Heart left ventricle (tissue), 16 donors: ENCODE data around the gene WDR41. TPM values are rescaled to one million over a fixed set of nuclear protein-coding genes. Genes with fewer than 3 reads are reported as not detected.
A peak's percentile ranks its signal among the peaks of the same experiment; 100 is the strongest.

ENCODE experiments used
- ATAC-seq, 4 donors: fragments of 200-7000 bp; cut with Tn5 transposase; one replicate each; pipeline ENCODE4 v1.9.1; 2020 to 2022; ENCODE audit warnings: moderate library complexity in 4 of 4, mild to moderate bottlenecking in 3 of 4, moderate number of reproducible peaks in 1 of 4
- DNase-seq, 5 donors: peaks; one replicate each; pipeline ENCODE4 v3.0.0-alpha.2; 2020
- H3K27ac ChIP-seq, 12 donors: fragments of 200-600 bp; sonication (generic) in 4 of 12; one replicate each; pipeline versions ENCODE4 v1.5.0 to v1.8.0; 2016 to 2022; ENCODE audit warnings: mild to moderate bottlenecking in 2 of 12
- H3K27me3 ChIP-seq, 9 donors: fragments of 200-600 bp; sonication (generic) in 2 of 9; one replicate each; pipeline versions ENCODE4 v1.5.1 to v1.8.0; 2016 to 2022; ENCODE audit warnings: mild to moderate bottlenecking in 3 of 9
- H3K36me3 ChIP-seq, 9 donors: fragments of 200-600 bp; sonication (generic) in 2 of 9; one replicate each; pipeline versions ENCODE4 v1.5.0 to v1.8.0; 2018 to 2022; ENCODE audit warnings: mild to moderate bottlenecking in 2 of 9
- H3K4me1 ChIP-seq, 12 donors: fragments of 200-600 bp; sonication (generic) in 4 of 12; one replicate each; pipeline versions ENCODE4 v1.5.0 to v1.8.0; 2016 to 2022; ENCODE audit warnings: mild to moderate bottlenecking in 3 of 12
- H3K4me3 ChIP-seq, 12 donors: fragments of 200-600 bp; sonication (generic) in 4 of 12; one replicate each; pipeline versions ENCODE4 v1.5.0 to v1.8.0; 2017 to 2022; ENCODE audit warnings: mild to moderate bottlenecking in 9 of 12, moderate library complexity in 4 of 12
- H3K9me3 ChIP-seq, 12 donors: fragments of 200-600 bp; sonication (generic) in 4 of 12; one replicate each; pipeline versions ENCODE4 v1.5.0 to v1.8.0; 2016 to 2022; ENCODE audit warnings: mild to moderate bottlenecking in 1 of 12
- CTCF ChIP-seq, 12 donors: fragments of 200-600 bp; sonication (generic) in 4 of 12; IDR thresholded peaks; one replicate each; pipeline versions ENCODE4 v1.5.0 to v1.8.0; 2018 to 2022; ENCODE audit warnings: antibody characterized with exemption in 12 of 12, mild to moderate bottlenecking in 5 of 12
- POLR2A ChIP-seq, 2 donors: fragments of 450-650 bp; IDR thresholded peaks; one replicate each; pipeline ENCODE4 v1.6.1; 2017; ENCODE audit warnings: antibody characterized with exemption in 2 of 2, mild to moderate bottlenecking in 2 of 2, moderate library complexity in 2 of 2
- WGBS, 4 donors: extraction: QIAGEN DNeasy Blood & Tissue Kit in 2 of 4; methylation state at CpG; one replicate each; pipeline versions ENCODE4 v1.1.5 to v1.1.7; 2013 to 2018; 5-methylcytosine and 5-hydroxymethylcytosine counted together
- intact Hi-C, 10 donors: fragments of 100-400 bp; cut with DNase I; formaldehyde crosslinking; loops; one replicate each; pipeline versions ENCODE4 v1.11.1 to v1.14.2; 2022
- polyA plus RNA-seq, 2 donors: library from polyadenylated mRNA; stranded (reverse); fragments of 200-250 nt; gene quantifications; one replicate each; pipeline ENCODE4 v1.2.3, GENCODE V29; 2013
- total RNA-seq, 9 donors: library from RNA; depleted of rRNA in 2 of 9; stranded (reverse); fragments of >200 nt in 2 of 9; fragmentation: NEBNext Ultra II Directional in 3 of 9; extraction: Animal tissue kit (Norgen Biotek cat#: 25700) in 3 of 9; gene quantifications; one replicate each; pipeline versions ENCODE4 v1.1.0 to v1.2.4, GENCODE V29; 2016 to 2023
- donor health status: ischemic (EF 13 %, LVEDD 7.1; RV severe dilation, severe dysfunction).
- donor health status: healthy with polysubstance abuse.
- donor health status: DM: no; HTN: yes; CAD: no.
- donor health status: DM: no; HTN: no; CAD: no.
- donor health status: ischemic (EF 25% LVEDD 6.9; RV normal size, moderate dysfunction).
- donor health status: ischemic (EF 25% LVEDD 5.7; RV mildly dilated, moderate dysfunction).
- donor health status: healthy.
- donor health status: DM: yes; HTN: yes; CAD: no.
- donor health status: ischemic (EF 35%, LVEDD 5.7; RV mildly dilated, moderate dysfunction).
- donor health status: nonischemic (EF 11% LVEDD 7.7; RV severe dilation, severe dysfunction).
- donor health status: DM: yes; HTN: yes; CAD: no.
- donor health status: PGD.
- donor health status: ischemic (EF 29% LVEDD 5.4; RV normal size, mild dysfunction).
- donor health status: nonischemic (EF 23%, LVEDD 6.1; RV moderate dilation, normal function).

Gene WDR41
- total and polyA plus RNA-seq, 11 donors: 7.9 to 50.9 (median 35.0) TPM

GRCh38 chr5:77448831-77449230, 43.3 kb downstream of the WDR41 start:
- ATAC-seq (peak in 1 of 4 donors; percentile 29), DNase-seq (no peak)
- Histone ChIP-seq H3K4me3 (no peak overlapping the region), H3K27ac (no peak overlapping the region), H3K27me3 (no peaks in the 10 kb centered on the region), H3K4me1 (peaks cover 0 to 13% (median 0%) of the 10 kb centered on the region in 12 donors), H3K9me3 (peaks cover 0 to 7% (median 0%) of the 10 kb centered on the region in 12 donors), H3K36me3 (peaks cover 0 to 65% (median 36%) of the 10 kb centered on the region in 9 donors)
- TF ChIP-seq CTCF (IDR thresholded peaks at IDR 0.05): no peak
- TF ChIP-seq POLR2A (IDR thresholded peaks at IDR 0.05): no peak
- intact Hi-C loops: no loop called here
- 50 to 70% (median 56%) methylated on average over 1 of the region's 1 CpG for WGBS, 4 donors

- Histone ChIP-seq H3K27me3 (no peaks in the 10 kb centered on the region), H3K4me1 (peaks cover 0 to 5% (median 0%) of the 10 kb centered on the region in 12 donors), H3K4me3 (no peak overlapping the region), H3K27ac (no peak overlapping the region), H3K36me3 (peaks cover 0 to 68% (median 44%) of the 10 kb centered on the region in 9 donors), H3K9me3 (peaks cover 0 to 7% (median 0%) of the 10 kb centered on the region in 12 donors)
- 93 to 100% (median 98%) methylated on average over 1 of the region's 1 CpG for WGBS, 4 donors
- intact Hi-C loops: no loop called here
- TF ChIP-seq POLR2A (IDR thresholded peaks at IDR 0.05) (no peak), CTCF (IDR thresholded peaks at IDR 0.05) (no peak)
- ATAC-seq (no peak), DNase-seq (no peak)
Measured at GRCh38 chr5:77444356-77444755, 47.8 kb downstream of the WDR41 start.

- Histone ChIP-seq H3K4me1 (no peaks in the 10 kb centered on the region), H3K27me3 (no peaks in the 10 kb centered on the region), H3K36me3 (peaks cover 0 to 67% (median 50%) of the 10 kb centered on the region in 9 donors), H3K4me3 (no peak overlapping the region), H3K27ac (no peak overlapping the region), H3K9me3 (peaks cover 0 to 7% (median 0%) of the 10 kb centered on the region in 12 donors)
- intact Hi-C loops: no loop called here
- no peak for ATAC-seq
- 81 to 97% (median 88%) methylated on average over 1 of the region's 1 CpG for WGBS, 4 donors
- TF ChIP-seq POLR2A (IDR thresholded peaks at IDR 0.05) (no peak), CTCF (IDR thresholded peaks at IDR 0.05) (no peak)
- no peak for DNase-seq
Measured at GRCh38 chr5:77443670-77444069, 48.4 kb downstream of the WDR41 start.

- Histone ChIP-seq H3K27me3 (no peaks in the 10 kb centered on the region), H3K9me3 (no peaks in the 10 kb centered on the region), H3K4me1 (no peaks in the 10 kb centered on the region), H3K36me3 (peaks cover 0 to 94% (median 70%) of the 10 kb centered on the region in 9 donors), H3K4me3 (no peak overlapping the region), H3K27ac (no peak overlapping the region)
- TF ChIP-seq CTCF (IDR thresholded peaks at IDR 0.05) (no peak), POLR2A (IDR thresholded peaks at IDR 0.05) (no peak)
- intact Hi-C loops: loop anchor here in 5 of 10 donors (5.0 to 10.0 kb wide), 3 partner anchors 291 to 296 kb away; no protein-coding TSS in a partner anchor
- ATAC-seq: no peak
- WGBS, 4 donors: 40 to 67% (median 63%) methylated on average over 3 of the region's 3 CpGs
- DNase-seq: no peak
Measured at GRCh38 chr5:77438071-77438470, 54.0 kb downstream of the WDR41 start.
